WTC11 (cell line): ENCODE measurements around the gene NADK2. TPM values are rescaled to one million over a fixed set of nuclear protein-coding genes. Genes with fewer than 3 reads are reported as not detected.

ENCODE experiments used
- EMX1 ChIP-seq: fragments of 250-450 bp; sonication (Bioruptor Pico); IDR thresholded peaks from 2 replicates; pipeline ENCODE4 v1.8.0; 2021; ENCODE audit warnings: mild to moderate bottlenecking
- FOXK1 ChIP-seq: sonication (generic); formaldehyde crosslinking; IDR thresholded peaks from 2 replicates; pipeline ENCODE4 v1.8.0; 2022; ENCODE audit warnings: mild to moderate bottlenecking, moderate library complexity, missing genetic modification reagents
- FOXP1 ChIP-seq: sonication (generic); formaldehyde crosslinking; IDR thresholded peaks from 2 replicates; pipeline ENCODE4 v1.8.0; 2022; ENCODE audit warnings: missing genetic modification reagents, mild to moderate bottlenecking, moderate library complexity, borderline replicate concordance
- GRHL2 ChIP-seq: fragments of 250-450 bp; sonication (Bioruptor Pico); IDR thresholded peaks from 2 replicates; pipeline ENCODE4 v1.8.0; 2022; ENCODE audit warnings: mild to moderate bottlenecking, moderate library complexity; ENCODE audit not compliant: insufficient replicate concordance, severe bottlenecking
- GTF2I ChIP-seq: fragments of 250-450 bp; sonication (Bioruptor Pico); conservative IDR thresholded peaks from 2 replicates; pipeline ENCODE4 v1.4.0; 2021; ENCODE audit warnings: mild to moderate bottlenecking
- PRRX2 ChIP-seq: fragments of 250-450 bp; sonication (Bioruptor Pico); IDR thresholded peaks from 2 replicates; pipeline ENCODE4 v1.8.0; 2021; ENCODE audit warnings: mild to moderate bottlenecking
- SMAD3 ChIP-seq: sonication (generic); formaldehyde crosslinking; IDR thresholded peaks from 2 replicates; pipeline ENCODE4 v1.8.0; 2022; ENCODE audit warnings: missing genetic modification reagents, mild to moderate bottlenecking, borderline replicate concordance
- SMAD4 ChIP-seq: sonication (generic); formaldehyde crosslinking; IDR thresholded peaks from 2 replicates; pipeline ENCODE4 v1.8.0; 2022; ENCODE audit warnings: mild to moderate bottlenecking, missing genetic modification reagents
- SOX15 ChIP-seq: fragments of 250-450 bp; sonication (Bioruptor Pico); IDR thresholded peaks from 2 replicates; pipeline ENCODE4 v1.9.0; 2021; ENCODE audit warnings: mild to moderate bottlenecking
- TEAD4 ChIP-seq: sonication (generic); formaldehyde crosslinking; IDR thresholded peaks from 2 replicates; pipeline ENCODE4 v1.8.0; 2022; ENCODE audit warnings: mild to moderate bottlenecking, missing genetic modification reagents
- ZNF138 ChIP-seq: sonication (generic); formaldehyde crosslinking; conservative IDR thresholded peaks from 2 replicates; pipeline ENCODE4 v1.8.1; 2022; ENCODE audit warnings: mild to moderate bottlenecking, moderate library complexity, missing genetic modification reagents
- ZNF232 ChIP-seq: sonication (generic); formaldehyde crosslinking; IDR thresholded peaks from 2 replicates; pipeline ENCODE4 v1.8.0; 2022; ENCODE audit warnings: mild to moderate bottlenecking, missing genetic modification reagents
- ZNF416 ChIP-seq: fragments of 250-450 bp; sonication (Bioruptor Pico); IDR thresholded peaks from 2 replicates; pipeline ENCODE4 v1.9.0; 2021; ENCODE audit warnings: mild to moderate bottlenecking, inconsistent platforms
- total RNA-seq: library from RNA; stranded (reverse); gene quantifications from 3 replicates; pipeline ENCODE4 v1.2.3, GENCODE V29; 2021
- TF ChIP-seq, protein P1 (sequence below): sonication (generic); formaldehyde crosslinking; conservative IDR thresholded peaks from 2 replicates; pipeline ENCODE4 v1.8.1; 2022; ENCODE audit warnings: mild to moderate bottlenecking, missing genetic modification reagents
- TF ChIP-seq, protein P2 (sequence below): sonication (generic); formaldehyde crosslinking; IDR thresholded peaks from 2 replicates; pipeline ENCODE4 v1.8.0; 2023; ENCODE audit warnings: missing genetic modification reagents
- TF ChIP-seq, protein P3 (sequence below): sonication (generic); formaldehyde crosslinking; IDR thresholded peaks from 2 replicates; pipeline ENCODE4 v1.8.1; 2023; ENCODE audit warnings: mild to moderate bottlenecking, missing genetic modification reagents, borderline replicate concordance
- TF ChIP-seq, protein P4 (sequence below): sonication (generic); formaldehyde crosslinking; conservative IDR thresholded peaks from 2 replicates; pipeline ENCODE4 v1.8.1; 2023; ENCODE audit warnings: mild to moderate bottlenecking, low read depth, missing genetic modification reagents, moderate library complexity
- TF ChIP-seq, protein P5 (sequence below): sonication (generic); formaldehyde crosslinking; IDR thresholded peaks from 2 replicates; pipeline ENCODE4 v1.8.0; 2022; ENCODE audit warnings: mild to moderate bottlenecking, missing genetic modification reagents
- TF ChIP-seq, protein P6 (sequence below): fragments of 250-450 bp; sonication (Bioruptor Pico); IDR thresholded peaks from 2 replicates; pipeline ENCODE4 v1.9.0; 2021; ENCODE audit warnings: moderate library complexity, mild to moderate bottlenecking, inconsistent platforms, borderline replicate concordance
- TF ChIP-seq, protein P7 (sequence below): sonication (generic); formaldehyde crosslinking; IDR thresholded peaks from 2 replicates; pipeline ENCODE4 v1.8.0; 2022; ENCODE audit warnings: mild to moderate bottlenecking, missing genetic modification reagents
- TF ChIP-seq, protein P8 (sequence below): fragments of 250-450 bp; sonication (Bioruptor Pico); IDR thresholded peaks from 2 replicates; pipeline ENCODE4 v1.9.0; 2021; ENCODE audit warnings: mild to moderate bottlenecking, borderline replicate concordance

NADK2 gene
- total RNA-seq, 1 experiment from 2014 or later = 11.7 TPM

DNA sequence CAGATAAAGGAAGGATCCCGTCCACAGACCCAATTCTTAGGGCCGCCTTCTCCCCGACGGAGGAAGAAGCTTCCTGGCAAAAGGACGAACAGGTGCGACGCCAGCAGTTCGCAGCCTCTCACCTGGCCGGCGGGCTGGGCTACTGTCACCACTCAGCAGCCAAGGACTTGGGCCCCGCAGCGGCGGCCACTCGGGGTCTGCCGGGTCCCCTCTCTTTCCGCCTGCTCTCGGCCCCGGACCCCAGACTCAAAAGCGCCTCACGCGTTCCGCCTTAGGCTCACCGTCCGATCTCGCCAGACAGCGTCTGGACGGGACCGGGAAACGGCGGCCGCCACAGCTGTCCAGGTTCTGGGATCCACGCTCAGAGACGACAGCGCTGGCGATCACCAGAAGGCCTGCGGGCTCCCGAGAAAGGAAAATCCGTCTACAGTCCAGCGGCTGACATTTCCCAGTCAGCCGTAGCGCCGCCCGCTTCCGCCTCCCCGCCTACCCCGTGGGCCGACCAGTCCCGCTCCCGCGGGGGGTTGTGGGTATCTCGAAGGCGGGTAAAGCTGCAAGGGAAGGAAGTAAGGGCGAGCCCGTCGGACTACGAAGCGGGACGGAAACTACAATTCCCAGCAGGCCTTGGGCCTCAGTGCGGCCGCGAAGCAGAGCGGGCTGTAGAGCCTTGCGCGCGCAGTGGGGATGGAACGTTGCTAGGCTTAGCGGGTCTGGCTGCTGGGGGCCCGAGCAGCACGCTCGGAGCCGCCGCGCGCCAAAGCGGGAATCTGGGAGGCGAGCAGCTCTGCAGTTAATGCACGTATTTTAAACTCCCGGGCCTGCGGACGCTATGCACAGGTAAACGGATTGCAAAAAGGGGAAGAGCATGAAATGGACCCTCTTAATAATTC is 90.0 kb downstream of the NADK2 start, which contains the start of the genes LMBRD2 and SKP2 (continued):
- no peak for TF ChIP-seq TEAD4
- TF ChIP-seq SOX15 (CRISPR knock-in tag) = no peak
- no peak for TF ChIP-seq ZNF232 (CRISPR knock-in tag)
- no peak for TF ChIP-seq GTF2I
- TF ChIP-seq, protein P1, sequence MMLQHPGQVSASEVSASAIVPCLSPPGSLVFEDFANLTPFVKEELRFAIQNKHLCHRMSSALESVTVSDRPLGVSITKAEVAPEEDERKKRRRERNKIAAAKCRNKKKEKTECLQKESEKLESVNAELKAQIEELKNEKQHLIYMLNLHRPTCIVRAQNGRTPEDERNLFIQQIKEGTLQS (CRISPR knock-in tag) = no peak
- peak; percentile 21; the same call in 1 of the 2 replicates for TF ChIP-seq FOXP1 (CRISPR knock-in tag)
- TF ChIP-seq EMX1 (CRISPR knock-in tag) = no peak
- no peak for TF ChIP-seq SMAD4 (CRISPR knock-in tag)
- TF ChIP-seq GRHL2 (CRISPR knock-in tag) = no peak
- TF ChIP-seq, protein P2, sequence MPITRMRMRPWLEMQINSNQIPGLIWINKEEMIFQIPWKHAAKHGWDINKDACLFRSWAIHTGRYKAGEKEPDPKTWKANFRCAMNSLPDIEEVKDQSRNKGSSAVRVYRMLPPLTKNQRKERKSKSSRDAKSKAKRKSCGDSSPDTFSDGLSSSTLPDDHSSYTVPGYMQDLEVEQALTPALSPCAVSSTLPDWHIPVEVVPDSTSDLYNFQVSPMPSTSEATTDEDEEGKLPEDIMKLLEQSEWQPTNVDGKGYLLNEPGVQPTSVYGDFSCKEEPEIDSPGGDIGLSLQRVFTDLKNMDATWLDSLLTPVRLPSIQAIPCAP (CRISPR knock-in tag) = no peak
- TF ChIP-seq, protein P3, sequence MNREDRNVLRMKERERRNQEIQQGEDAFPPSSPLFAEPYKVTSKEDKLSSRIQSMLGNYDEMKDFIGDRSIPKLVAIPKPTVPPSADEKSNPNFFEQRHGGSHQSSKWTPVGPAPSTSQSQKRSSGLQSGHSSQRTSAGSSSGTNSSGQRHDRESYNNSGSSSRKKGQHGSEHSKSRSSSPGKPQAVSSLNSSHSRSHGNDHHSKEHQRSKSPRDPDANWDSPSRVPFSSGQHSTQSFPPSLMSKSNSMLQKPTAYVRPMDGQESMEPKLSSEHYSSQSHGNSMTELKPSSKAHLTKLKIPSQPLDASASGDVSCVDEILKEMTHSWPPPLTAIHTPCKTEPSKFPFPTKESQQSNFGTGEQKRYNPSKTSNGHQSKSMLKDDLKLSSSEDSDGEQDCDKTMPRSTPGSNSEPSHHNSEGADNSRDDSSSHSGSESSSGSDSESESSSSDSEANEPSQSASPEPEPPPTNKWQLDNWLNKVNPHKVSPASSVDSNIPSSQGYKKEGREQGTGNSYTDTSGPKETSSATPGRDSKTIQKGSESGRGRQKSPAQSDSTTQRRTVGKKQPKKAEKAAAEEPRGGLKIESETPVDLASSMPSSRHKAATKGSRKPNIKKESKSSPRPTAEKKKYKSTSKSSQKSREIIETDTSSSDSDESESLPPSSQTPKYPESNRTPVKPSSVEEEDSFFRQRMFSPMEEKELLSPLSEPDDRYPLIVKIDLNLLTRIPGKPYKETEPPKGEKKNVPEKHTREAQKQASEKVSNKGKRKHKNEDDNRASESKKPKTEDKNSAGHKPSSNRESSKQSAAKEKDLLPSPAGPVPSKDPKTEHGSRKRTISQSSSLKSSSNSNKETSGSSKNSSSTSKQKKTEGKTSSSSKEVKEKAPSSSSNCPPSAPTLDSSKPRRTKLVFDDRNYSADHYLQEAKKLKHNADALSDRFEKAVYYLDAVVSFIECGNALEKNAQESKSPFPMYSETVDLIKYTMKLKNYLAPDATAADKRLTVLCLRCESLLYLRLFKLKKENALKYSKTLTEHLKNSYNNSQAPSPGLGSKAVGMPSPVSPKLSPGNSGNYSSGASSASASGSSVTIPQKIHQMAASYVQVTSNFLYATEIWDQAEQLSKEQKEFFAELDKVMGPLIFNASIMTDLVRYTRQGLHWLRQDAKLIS (CRISPR knock-in tag) = no peak
- TF ChIP-seq FOXK1 (CRISPR knock-in tag) = peak; percentile 71; the same call in 1 of the 2 replicates
- TF ChIP-seq, protein P4, sequence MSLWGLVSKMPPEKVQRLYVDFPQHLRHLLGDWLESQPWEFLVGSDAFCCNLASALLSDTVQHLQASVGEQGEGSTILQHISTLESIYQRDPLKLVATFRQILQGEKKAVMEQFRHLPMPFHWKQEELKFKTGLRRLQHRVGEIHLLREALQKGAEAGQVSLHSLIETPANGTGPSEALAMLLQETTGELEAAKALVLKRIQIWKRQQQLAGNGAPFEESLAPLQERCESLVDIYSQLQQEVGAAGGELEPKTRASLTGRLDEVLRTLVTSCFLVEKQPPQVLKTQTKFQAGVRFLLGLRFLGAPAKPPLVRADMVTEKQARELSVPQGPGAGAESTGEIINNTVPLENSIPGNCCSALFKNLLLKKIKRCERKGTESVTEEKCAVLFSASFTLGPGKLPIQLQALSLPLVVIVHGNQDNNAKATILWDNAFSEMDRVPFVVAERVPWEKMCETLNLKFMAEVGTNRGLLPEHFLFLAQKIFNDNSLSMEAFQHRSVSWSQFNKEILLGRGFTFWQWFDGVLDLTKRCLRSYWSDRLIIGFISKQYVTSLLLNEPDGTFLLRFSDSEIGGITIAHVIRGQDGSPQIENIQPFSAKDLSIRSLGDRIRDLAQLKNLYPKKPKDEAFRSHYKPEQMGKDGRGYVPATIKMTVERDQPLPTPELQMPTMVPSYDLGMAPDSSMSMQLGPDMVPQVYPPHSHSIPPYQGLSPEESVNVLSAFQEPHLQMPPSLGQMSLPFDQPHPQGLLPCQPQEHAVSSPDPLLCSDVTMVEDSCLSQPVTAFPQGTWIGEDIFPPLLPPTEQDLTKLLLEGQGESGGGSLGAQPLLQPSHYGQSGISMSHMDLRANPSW (CRISPR knock-in tag) = no peak
- TF ChIP-seq ZNF416 (CRISPR knock-in tag) = no peak
- TF ChIP-seq, protein P5, sequence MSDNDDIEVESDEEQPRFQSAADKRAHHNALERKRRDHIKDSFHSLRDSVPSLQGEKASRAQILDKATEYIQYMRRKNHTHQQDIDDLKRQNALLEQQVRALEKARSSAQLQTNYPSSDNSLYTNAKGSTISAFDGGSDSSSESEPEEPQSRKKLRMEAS (CRISPR knock-in tag) = peak; percentile 78
- peak; percentile 29; the same call in 1 of the 2 replicates for TF ChIP-seq SMAD3 (CRISPR knock-in tag)
- TF ChIP-seq, protein P6, sequence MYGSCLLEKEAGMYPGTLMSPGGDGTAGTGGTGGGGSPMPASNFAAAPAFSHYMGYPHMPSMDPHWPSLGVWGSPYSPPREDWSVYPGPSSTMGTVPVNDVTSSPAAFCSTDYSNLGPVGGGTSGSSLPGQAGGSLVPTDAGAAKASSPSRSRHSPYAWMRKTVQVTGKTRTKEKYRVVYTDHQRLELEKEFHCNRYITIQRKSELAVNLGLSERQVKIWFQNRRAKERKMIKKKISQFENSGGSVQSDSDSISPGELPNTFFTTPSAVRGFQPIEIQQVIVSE (CRISPR knock-in tag) = no peak
- TF ChIP-seq, protein P7, sequence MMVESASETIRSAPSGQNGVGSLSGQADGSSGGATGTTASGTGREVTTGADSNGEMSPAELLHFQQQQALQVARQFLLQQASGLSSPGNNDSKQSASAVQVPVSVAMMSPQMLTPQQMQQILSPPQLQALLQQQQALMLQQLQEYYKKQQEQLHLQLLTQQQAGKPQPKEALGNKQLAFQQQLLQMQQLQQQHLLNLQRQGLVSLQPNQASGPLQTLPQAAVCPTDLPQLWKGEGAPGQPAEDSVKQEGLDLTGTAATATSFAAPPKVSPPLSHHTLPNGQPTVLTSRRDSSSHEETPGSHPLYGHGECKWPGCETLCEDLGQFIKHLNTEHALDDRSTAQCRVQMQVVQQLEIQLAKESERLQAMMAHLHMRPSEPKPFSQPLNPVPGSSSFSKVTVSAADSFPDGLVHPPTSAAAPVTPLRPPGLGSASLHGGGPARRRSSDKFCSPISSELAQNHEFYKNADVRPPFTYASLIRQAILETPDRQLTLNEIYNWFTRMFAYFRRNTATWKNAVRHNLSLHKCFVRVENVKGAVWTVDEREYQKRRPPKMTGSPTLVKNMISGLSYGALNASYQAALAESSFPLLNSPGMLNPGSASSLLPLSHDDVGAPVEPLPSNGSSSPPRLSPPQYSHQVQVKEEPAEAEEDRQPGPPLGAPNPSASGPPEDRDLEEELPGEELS = no peak
- TF ChIP-seq ZNF138 (CRISPR knock-in tag) = no peak
- no peak for TF ChIP-seq PRRX2 (CRISPR knock-in tag)
- TF ChIP-seq, protein P8, sequence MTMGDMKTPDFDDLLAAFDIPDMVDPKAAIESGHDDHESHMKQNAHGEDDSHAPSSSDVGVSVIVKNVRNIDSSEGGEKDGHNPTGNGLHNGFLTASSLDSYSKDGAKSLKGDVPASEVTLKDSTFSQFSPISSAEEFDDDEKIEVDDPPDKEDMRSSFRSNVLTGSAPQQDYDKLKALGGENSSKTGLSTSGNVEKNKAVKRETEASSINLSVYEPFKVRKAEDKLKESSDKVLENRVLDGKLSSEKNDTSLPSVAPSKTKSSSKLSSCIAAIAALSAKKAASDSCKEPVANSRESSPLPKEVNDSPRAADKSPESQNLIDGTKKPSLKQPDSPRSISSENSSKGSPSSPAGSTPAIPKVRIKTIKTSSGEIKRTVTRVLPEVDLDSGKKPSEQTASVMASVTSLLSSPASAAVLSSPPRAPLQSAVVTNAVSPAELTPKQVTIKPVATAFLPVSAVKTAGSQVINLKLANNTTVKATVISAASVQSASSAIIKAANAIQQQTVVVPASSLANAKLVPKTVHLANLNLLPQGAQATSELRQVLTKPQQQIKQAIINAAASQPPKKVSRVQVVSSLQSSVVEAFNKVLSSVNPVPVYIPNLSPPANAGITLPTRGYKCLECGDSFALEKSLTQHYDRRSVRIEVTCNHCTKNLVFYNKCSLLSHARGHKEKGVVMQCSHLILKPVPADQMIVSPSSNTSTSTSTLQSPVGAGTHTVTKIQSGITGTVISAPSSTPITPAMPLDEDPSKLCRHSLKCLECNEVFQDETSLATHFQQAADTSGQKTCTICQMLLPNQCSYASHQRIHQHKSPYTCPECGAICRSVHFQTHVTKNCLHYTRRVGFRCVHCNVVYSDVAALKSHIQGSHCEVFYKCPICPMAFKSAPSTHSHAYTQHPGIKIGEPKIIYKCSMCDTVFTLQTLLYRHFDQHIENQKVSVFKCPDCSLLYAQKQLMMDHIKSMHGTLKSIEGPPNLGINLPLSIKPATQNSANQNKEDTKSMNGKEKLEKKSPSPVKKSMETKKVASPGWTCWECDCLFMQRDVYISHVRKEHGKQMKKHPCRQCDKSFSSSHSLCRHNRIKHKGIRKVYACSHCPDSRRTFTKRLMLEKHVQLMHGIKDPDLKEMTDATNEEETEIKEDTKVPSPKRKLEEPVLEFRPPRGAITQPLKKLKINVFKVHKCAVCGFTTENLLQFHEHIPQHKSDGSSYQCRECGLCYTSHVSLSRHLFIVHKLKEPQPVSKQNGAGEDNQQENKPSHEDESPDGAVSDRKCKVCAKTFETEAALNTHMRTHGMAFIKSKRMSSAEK (CRISPR knock-in tag) = no peak
